Renal cortical epithelial cell (primary cell): ENCODE measurements around the gene PROX2. TPM values are rescaled to one million over a fixed set of nuclear protein-coding genes. Genes with fewer than 3 reads are reported as not detected.

ENCODE experiments used
- DNase-seq: peaks from one replicate; pipeline ENCODE4 v3.0.0-alpha.2; 2011; ENCODE audit warnings: low read depth
- total RNA-seq: library from RNA; depleted of rRNA; stranded (reverse); fragments of >200 nt; gene quantifications from 2 replicates; pipeline ENCODE4 v1.2.3, GENCODE V29; 2014

The PROX2 gene
- total RNA-seq: not detected in 2 replicates

GRCh38 chr14:74875941-74876913 is at the start of gene PROX2:
TSS of gene PROX2 (minus strand) at chr14:74876145. CDS start at chr14:74863834, 12,311 bp downstream.
- no peak for DNase-seq

GRCh38 chr14:74924061-74924460 is 48.1 kb upstream of the PROX2 start:
- no peak for DNase-seq

- DNase-seq: peak; percentile 70
Observed at GRCh38 chr14:74922752-74923401, 46.9 kb upstream of the PROX2 start, which contains the start of gene RPS6KL1. TSS of gene RPS6KL1 (minus strand) at chr14:74923260. CDS start at chr14:74921541, 1,719 bp downstream.

- DNase-seq: no peak
Observed at GRCh38 chr14:74921987-74922751, 46.2 kb upstream of the PROX2 start.

GRCh38 chr14:74921053-74921620 is 45.2 kb upstream of the PROX2 start:
- no peak for DNase-seq

GRCh38 chr14:74920281-74920680 is 44.3 kb upstream of the PROX2 start:
- no peak for DNase-seq

- no peak for DNase-seq
Observed at GRCh38 chr14:74919421-74920165, 43.6 kb upstream of the PROX2 start.

GRCh38 chr14:74918380-74918779 is 42.4 kb upstream of the PROX2 start:
- no peak for DNase-seq

- DNase-seq: no peak
Observed at GRCh38 chr14:74917646-74918081, 41.7 kb upstream of the PROX2 start.

- no peak for DNase-seq
Observed at GRCh38 chr14:74917178-74917543, 41.2 kb upstream of the PROX2 start.

GRCh38 chr14:74915826-74916225 is 39.9 kb upstream of the PROX2 start:
- DNase-seq: no peak

GRCh38 chr14:74915426-74915825 is 39.5 kb upstream of the PROX2 start:
- DNase-seq: no peak

- peak; percentile 54 for DNase-seq
Observed at GRCh38 chr14:74913986-74914573, 38.1 kb upstream of the PROX2 start.

- DNase-seq: no peak
Observed at GRCh38 chr14:74913393-74913910, 37.5 kb upstream of the PROX2 start.

GRCh38 chr14:74912801-74913200 is 36.9 kb upstream of the PROX2 start:
- no peak for DNase-seq

- no peak for DNase-seq
Observed at GRCh38 chr14:74912111-74912510, 36.2 kb upstream of the PROX2 start.

- no peak for DNase-seq
Observed at GRCh38 chr14:74911704-74912103, 35.8 kb upstream of the PROX2 start.

- DNase-seq: no peak
Observed at GRCh38 chr14:74911221-74911620, 35.3 kb upstream of the PROX2 start.

GRCh38 chr14:74910556-74910955 is 34.6 kb upstream of the PROX2 start:
- DNase-seq: no peak

GRCh38 chr14:74909911-74910310 is 34.0 kb upstream of the PROX2 start:
- no peak for DNase-seq
